Measurements from ENCODE around the gene MGP.

The MGP gene

GRCh38 chr12:14920475-14921126, 34.9 kb upstream of the MGP start:
- Histone ChIP-seq H3K36me3 (peaks cover 58% of the 10 kb centered on the region), H3K4me1 (ENCODE audit: control insufficient read depth in 1 of 2, insufficient read depth in 1 of 2, low read depth in 1 of 2, low read length in 1 of 2) (no peaks in the 10 kb centered on the region), H3K27ac (no peak overlapping the region), H3K27me3 (no peaks in the 10 kb centered on the region), H3K4me3 (ENCODE audit: low read depth in 1 of 2, low read length in 1 of 2) (no peak overlapping the region), H3K9me3 (no peaks in the 10 kb centered on the region)
- TF ChIP-seq CTCF (IDR thresholded peaks at IDR 0.05): no peak

DNA sequence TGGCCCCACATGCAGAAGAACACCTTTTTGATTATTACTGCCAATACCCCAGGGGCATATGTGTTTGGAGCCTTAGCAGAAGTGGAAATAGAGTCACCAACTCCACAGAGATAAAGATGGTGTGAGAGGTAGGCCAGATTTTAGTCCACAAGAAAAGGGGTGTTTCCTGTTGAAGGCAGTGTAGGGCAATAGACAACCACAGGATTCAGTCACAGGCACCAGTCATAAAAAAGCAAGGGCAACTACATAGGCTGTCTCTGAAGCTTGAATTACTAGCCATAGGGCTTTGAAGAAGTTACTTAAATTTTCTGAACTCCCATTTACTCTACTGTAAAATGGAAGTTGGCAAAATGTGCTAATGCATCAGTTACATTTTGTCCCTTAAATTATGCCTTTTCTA, 33.8 kb upstream of the MGP start:
- no peaks in the 10 kb centered on the region for H3K4me1 ChIP-seq (ENCODE audit: control insufficient read depth in 1 of 2, insufficient read depth in 1 of 2, low read depth in 1 of 2, low read length in 1 of 2)
- H3K4me3 ChIP-seq (ENCODE audit: low read depth in 1 of 2, low read length in 1 of 2): no peak overlapping the region
- TF ChIP-seq CTCF (IDR thresholded peaks at IDR 0.05): no peak
- H3K9me3 ChIP-seq: no peaks in the 10 kb centered on the region
- H3K36me3 ChIP-seq: peaks cover 70% of the 10 kb centered on the region
- no peak overlapping the region for H3K27ac ChIP-seq
- no peaks in the 10 kb centered on the region for H3K27me3 ChIP-seq

- no peaks in the 10 kb centered on the region for H3K4me1 ChIP-seq (ENCODE audit: control insufficient read depth in 1 of 2, insufficient read depth in 1 of 2, low read depth in 1 of 2, low read length in 1 of 2)
- no peaks in the 10 kb centered on the region for H3K9me3 ChIP-seq
- no peak for TF ChIP-seq CTCF (IDR thresholded peaks at IDR 0.05)
- no peak overlapping the region for H3K4me3 ChIP-seq (ENCODE audit: low read depth in 1 of 2, low read length in 1 of 2)
- H3K27ac ChIP-seq: no peak overlapping the region
- H3K27me3 ChIP-seq: no peaks in the 10 kb centered on the region
- H3K36me3 ChIP-seq: peaks cover 89% of the 10 kb centered on the region
Observed at GRCh38 chr12:14915736-14916135, 30.1 kb upstream of the MGP start.

DNA sequence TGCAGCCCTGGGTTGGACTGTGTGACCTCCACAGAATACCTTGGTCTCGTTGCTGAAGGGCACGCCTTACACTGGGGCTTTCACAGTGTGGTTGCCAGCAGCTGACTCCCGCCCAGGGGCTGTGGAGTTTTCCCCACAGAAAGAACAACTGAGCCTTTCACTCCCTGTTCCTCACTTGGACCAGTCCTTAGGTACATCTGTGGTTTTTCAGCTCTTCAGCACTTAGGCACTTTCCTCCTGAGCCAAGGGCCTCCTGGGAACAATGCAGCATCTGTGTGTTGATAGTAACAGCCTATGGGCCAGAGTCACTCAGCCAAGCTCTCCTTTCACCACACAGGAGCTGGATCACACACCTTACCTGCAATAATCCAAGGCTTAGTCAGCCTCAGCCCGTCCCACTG, 27.7 kb upstream of the MGP start:
- Histone ChIP-seq H3K4me1 (ENCODE audit: control insufficient read depth in 1 of 2, insufficient read depth in 1 of 2, low read depth in 1 of 2, low read length in 1 of 2) (no peaks in the 10 kb centered on the region), H3K36me3 (peaks cover 73% of the 10 kb centered on the region)

DNA sequence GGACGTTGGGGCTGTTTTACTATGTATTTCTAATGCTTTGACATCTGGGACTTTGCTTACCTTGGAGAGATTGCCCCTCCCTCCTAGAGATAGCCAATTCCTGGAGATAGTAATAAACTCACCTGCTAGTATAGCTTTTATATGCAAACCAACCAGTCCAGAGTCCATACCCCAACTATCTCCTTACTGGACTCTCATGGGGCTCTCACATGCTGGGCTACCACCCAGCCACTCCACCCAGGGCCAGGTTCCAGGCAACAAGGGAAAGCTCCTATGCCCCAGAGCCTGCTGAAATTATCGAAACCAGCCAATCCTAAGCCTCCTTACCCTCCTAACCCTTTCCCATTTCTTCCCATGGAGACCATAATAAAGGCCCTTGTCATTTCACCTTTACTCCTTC, 25.5 kb upstream of the MGP start:
- Histone ChIP-seq H3K4me3 (ENCODE audit: low read depth in 1 of 2, low read length in 1 of 2) (no peak overlapping the region), H3K27me3 (no peaks in the 10 kb centered on the region), H3K9me3 (no peaks in the 10 kb centered on the region), H3K36me3 (peaks cover 57% of the 10 kb centered on the region), H3K27ac (no peak overlapping the region), H3K4me1 (ENCODE audit: control insufficient read depth in 1 of 2, insufficient read depth in 1 of 2, low read depth in 1 of 2, low read length in 1 of 2) (no peaks in the 10 kb centered on the region)
- no peak for TF ChIP-seq CTCF (IDR thresholded peaks at IDR 0.05)

More for the DNA sequence above, 27.7 kb upstream of the MGP start:
- Histone ChIP-seq H3K9me3 (no peaks in the 10 kb centered on the region), H3K27me3 (no peaks in the 10 kb centered on the region), H3K4me3 (ENCODE audit: low read depth in 1 of 2, low read length in 1 of 2) (no peak overlapping the region), H3K27ac (no peak overlapping the region)
- no peak for TF ChIP-seq CTCF (IDR thresholded peaks at IDR 0.05)

Data from neutrophil (primary cell).